Upper lobe of left lung (tissue), 6 donors: ENCODE data around the gene MCFD2. TPM values are rescaled to one million over a fixed set of nuclear protein-coding genes. Genes with fewer than 3 reads are reported as not detected.

Experiments
- ATAC-seq, 2 donors: fragments of 200-7000 bp; cut with Tn5 transposase; one replicate each; pipeline ENCODE4 v1.9.1; 2022; ENCODE audit warnings: mild to moderate bottlenecking in 2 of 2, moderate library complexity in 2 of 2; ENCODE audit not compliant: low FRiP score in 2 of 2
- DNase-seq, 2 donors: peaks; one replicate each; pipeline ENCODE4 v3.0.0-alpha.2; 2019 to 2020
- H3K27ac ChIP-seq, 4 donors: fragments of 200-600 bp; sonication (generic); one replicate each; pipeline ENCODE4 v1.5.1; 2016 to 2019
- H3K27me3 ChIP-seq, 4 donors: fragments of 200-600 bp; sonication (generic); one replicate each; pipeline ENCODE4 v1.5.1; 2017 to 2019
- H3K36me3 ChIP-seq, 4 donors: fragments of 200-600 bp; sonication (generic); one replicate each; pipeline ENCODE4 v1.5.1; 2016 to 2019
- H3K4me1 ChIP-seq, 4 donors: fragments of 200-600 bp; sonication (generic); one replicate each; pipeline ENCODE4 v1.5.1; 2018 to 2019
- H3K4me3 ChIP-seq, 4 donors: fragments of 200-600 bp; sonication (generic); one replicate each; pipeline ENCODE4 v1.5.1; 2017 to 2019; ENCODE audit warnings: mild to moderate bottlenecking in 2 of 4, moderate library complexity in 1 of 4
- H3K9me3 ChIP-seq, 4 donors: fragments of 200-600 bp; sonication (generic); one replicate each; pipeline ENCODE4 v1.5.1; 2018 to 2019
- EP300 ChIP-seq, 4 donors: sonication (generic); formaldehyde crosslinking; IDR thresholded peaks; one replicate each; pipeline ENCODE4 v1.5.1; 2017; ENCODE audit warnings: antibody characterized with exemption in 4 of 4, control low read depth in 2 of 4
- POLR2A ChIP-seq, 4 donors: fragments of 450-650 bp; IDR thresholded peaks; one replicate each; pipeline ENCODE4 v1.5.1; 2016 to 2017; ENCODE audit warnings: antibody characterized with exemption in 4 of 4, mild to moderate bottlenecking in 2 of 4
- POLR2AphosphoS5 ChIP-seq, 2 donors: sonication (generic); formaldehyde crosslinking; IDR thresholded peaks; one replicate each; pipeline ENCODE4 v1.5.1; 2017; ENCODE audit warnings: antibody characterized with exemption in 2 of 2
- WGBS, 2 donors: methylation state at CpG; one replicate each; pipeline ENCODE4 v1.1.5; 2017 to 2018; 5-methylcytosine and 5-hydroxymethylcytosine counted together
- total RNA-seq, 6 donors: library from RNA; depleted of rRNA in 4 of 6; stranded (reverse); fragments of >200 nt in 4 of 6; gene quantifications; one replicate each; pipeline versions ENCODE4 v1.1.0 to v1.2.1, GENCODE V29; 2016 to 2021
- TF ChIP-seq, protein P1 (sequence below), 6 experiments: fragments of 450-650 bp in 4 of 6; fragments of 200-600 bp in 2 of 6; sonication (generic) in 2 of 6; IDR thresholded peaks; one replicate each; pipeline ENCODE4 v1.5.1; 2016 to 2019; ENCODE audit warnings: antibody characterized with exemption in 6 of 6
- donor health status: DM: no; HTN: no; CAD: no; lungs with moderate emphysema.
- donor health status: DM: no; HTN: yes; CAD: no; lungs with severe emphysema.

MCFD2 gene
- total RNA-seq, 6 donors from 2014 or later, result 16.8 to 102 (median 77.5) TPM

DNA sequence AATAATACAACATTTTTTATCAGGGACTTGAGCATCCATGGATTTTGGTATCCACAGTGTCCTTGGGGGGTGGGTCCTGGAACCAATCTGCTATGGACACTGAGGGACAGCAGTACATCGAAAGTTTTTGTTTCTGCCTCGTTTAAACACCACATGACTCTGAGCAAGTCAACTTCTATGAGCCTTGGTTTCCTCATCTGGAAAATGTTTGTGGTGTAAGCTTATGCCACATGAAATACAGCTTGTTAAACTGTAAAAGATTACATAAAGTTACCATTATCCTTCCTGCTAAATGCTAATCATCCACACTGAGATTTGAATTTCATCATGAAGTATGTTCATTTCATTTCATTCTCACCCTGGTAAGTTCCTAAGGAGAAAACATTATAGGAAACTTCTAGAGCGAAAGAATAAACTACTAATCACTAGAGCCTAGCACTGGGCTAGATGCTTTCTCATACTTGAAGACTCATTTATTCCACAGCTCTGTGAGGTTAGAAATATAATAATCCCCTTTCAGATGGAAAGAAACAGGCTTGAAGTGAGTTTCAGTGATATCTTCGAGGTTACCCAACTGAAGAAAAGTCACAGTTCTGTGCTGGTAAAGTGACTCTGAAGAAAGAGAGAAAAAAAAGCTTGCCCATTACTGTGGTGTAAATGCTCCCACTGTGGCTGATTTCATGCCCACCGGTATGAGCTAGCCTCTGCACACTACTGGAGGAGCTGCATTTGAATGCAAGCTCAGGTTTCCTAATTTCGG is 29.2 kb downstream of the MCFD2 start:
- 84 to 89% methylated on average over 6 of the region's 6 CpGs for WGBS, 2 donors
- ATAC-seq, result no peak
- no peaks in the 10 kb centered on the region for H3K9me3 ChIP-seq
- H3K4me3 ChIP-seq, result no peak overlapping the region
- H3K36me3 ChIP-seq, result no peaks in the 10 kb centered on the region
- H3K27me3 ChIP-seq, result no peaks in the 10 kb centered on the region
- no peak for DNase-seq
- no peak overlapping the region for H3K27ac ChIP-seq
- peaks cover 4 to 11% (median 6%) of the 10 kb centered on the region in 4 donors for H3K4me1 ChIP-seq
- no peak for TF ChIP-seq POLR2AphosphoS5 (IDR thresholded peaks at IDR 0.05)
- no peak for TF ChIP-seq POLR2A (IDR thresholded peaks at IDR 0.05)
- no peak for TF ChIP-seq EP300 (IDR thresholded peaks at IDR 0.05)
- TF ChIP-seq, protein P1, sequence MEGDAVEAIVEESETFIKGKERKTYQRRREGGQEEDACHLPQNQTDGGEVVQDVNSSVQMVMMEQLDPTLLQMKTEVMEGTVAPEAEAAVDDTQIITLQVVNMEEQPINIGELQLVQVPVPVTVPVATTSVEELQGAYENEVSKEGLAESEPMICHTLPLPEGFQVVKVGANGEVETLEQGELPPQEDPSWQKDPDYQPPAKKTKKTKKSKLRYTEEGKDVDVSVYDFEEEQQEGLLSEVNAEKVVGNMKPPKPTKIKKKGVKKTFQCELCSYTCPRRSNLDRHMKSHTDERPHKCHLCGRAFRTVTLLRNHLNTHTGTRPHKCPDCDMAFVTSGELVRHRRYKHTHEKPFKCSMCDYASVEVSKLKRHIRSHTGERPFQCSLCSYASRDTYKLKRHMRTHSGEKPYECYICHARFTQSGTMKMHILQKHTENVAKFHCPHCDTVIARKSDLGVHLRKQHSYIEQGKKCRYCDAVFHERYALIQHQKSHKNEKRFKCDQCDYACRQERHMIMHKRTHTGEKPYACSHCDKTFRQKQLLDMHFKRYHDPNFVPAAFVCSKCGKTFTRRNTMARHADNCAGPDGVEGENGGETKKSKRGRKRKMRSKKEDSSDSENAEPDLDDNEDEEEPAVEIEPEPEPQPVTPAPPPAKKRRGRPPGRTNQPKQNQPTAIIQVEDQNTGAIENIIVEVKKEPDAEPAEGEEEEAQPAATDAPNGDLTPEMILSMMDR (IDR thresholded peaks at IDR 0.05), result no peak

DNA sequence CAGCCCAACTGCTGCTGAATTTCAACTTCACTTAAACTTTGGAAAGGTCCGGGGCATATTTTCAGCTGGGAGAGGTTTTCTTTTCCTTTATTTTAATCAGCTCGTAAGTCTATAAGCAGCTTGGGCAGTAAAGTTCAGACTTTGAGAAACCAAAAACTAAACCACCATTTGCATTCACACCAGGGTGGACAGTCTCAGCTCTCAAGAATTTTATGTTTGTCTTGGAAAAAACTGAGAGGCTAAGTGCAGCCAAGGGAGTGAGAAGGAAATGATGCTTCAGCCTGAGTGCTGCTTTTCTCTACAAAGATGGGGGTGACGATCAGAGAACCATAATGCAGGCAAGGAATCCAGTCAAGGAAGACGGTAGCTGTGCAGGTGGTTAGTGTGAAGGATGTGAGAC is 30.2 kb downstream of the MCFD2 start:
- Histone ChIP-seq H3K27ac (no peak overlapping the region), H3K36me3 (no peaks in the 10 kb centered on the region), H3K4me3 (no peak overlapping the region), H3K4me1 (peaks cover 6 to 15% (median 10%) of the 10 kb centered on the region in 4 donors), H3K9me3 (no peaks in the 10 kb centered on the region), H3K27me3 (no peaks in the 10 kb centered on the region)
- DNase-seq (no peak), ATAC-seq (no peak)
- WGBS, 2 donors, result 75 to 78% methylated on average over 4 of the region's 4 CpGs
- TF ChIP-seq POLR2AphosphoS5 (IDR thresholded peaks at IDR 0.05) (no peak), POLR2A (IDR thresholded peaks at IDR 0.05) (no peak), EP300 (IDR thresholded peaks at IDR 0.05) (no peak)
- TF ChIP-seq, protein P1 (IDR thresholded peaks at IDR 0.05), result no peak

DNA sequence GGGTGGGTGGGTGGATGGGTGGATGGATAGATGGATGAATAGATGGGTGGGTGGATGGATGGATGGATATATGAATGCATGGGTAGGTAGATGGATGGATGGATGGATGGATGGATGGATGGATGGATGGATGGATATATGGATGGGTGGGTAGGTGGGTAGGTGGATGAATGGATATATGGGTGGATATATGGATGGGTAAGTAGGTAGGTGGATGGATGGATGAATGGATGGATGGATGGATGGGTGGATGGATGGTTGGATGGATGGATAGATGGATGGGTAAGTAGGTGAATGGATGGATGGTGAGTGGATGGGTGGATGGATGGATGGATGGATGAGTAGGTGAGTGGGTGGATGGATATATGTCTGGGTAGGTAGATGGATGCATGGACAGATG is 36.1 kb downstream of the MCFD2 start:
- H3K27me3 ChIP-seq, result no peaks in the 10 kb centered on the region
- H3K4me1 ChIP-seq, result peaks cover 6 to 25% (median 19%) of the 10 kb centered on the region in 4 donors
- peak overlapping the region in 2 of 4 donors; percentile 14 for H3K27ac ChIP-seq
- no peaks in the 10 kb centered on the region for H3K9me3 ChIP-seq
- DNase-seq (no peak), ATAC-seq (no peak)
- H3K4me3 ChIP-seq, result no peak overlapping the region
- H3K36me3 ChIP-seq, result no peaks in the 10 kb centered on the region
- TF ChIP-seq POLR2AphosphoS5 (IDR thresholded peaks at IDR 0.05) (no peak), EP300 (IDR thresholded peaks at IDR 0.05) (no peak), POLR2A (IDR thresholded peaks at IDR 0.05) (no peak)
- TF ChIP-seq, protein P1 (IDR thresholded peaks at IDR 0.05), result no peak

DNA sequence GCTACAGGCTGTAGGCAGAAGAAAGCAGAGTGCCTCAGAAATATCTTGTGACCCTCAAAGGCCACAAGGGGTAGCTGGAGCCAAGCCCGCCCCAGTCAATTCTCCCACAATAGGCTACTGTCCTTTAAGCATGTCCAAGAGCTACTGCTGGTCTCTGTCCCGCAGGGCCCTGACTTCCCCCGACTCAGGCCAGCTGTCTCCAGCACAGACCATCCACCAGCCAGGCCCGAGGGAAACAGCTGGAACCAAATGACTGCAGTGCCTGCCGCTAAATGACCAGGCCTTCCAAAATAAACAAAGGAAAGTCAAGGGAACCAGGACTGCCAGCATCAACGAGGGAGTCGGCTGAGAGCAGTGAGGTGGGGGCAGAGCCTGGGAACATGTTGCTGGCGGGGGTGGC is 36.7 kb downstream of the MCFD2 start:
- TF ChIP-seq EP300 (IDR thresholded peaks at IDR 0.05) (peak in 1 of 4 donors; percentile 9), POLR2AphosphoS5 (IDR thresholded peaks at IDR 0.05) (peak in 1 of 2 donors; percentile 71), POLR2A (IDR thresholded peaks at IDR 0.05) (no peak)
- TF ChIP-seq, protein P1 (IDR thresholded peaks at IDR 0.05), result peak in 1 of 6 experiments; percentile 9
- WGBS, 2 donors, result 55 to 74% methylated on average over 6 to 8 of the region's 8 CpGs
- H3K36me3 ChIP-seq, result no peaks in the 10 kb centered on the region
- peak overlapping the region in 2 of 4 donors; percentile 14 for H3K27ac ChIP-seq
- peak in 1 of 2 donors; percentile 22 for DNase-seq
- no peaks in the 10 kb centered on the region for H3K9me3 ChIP-seq
- peaks cover 9 to 28% (median 24%) of the 10 kb centered on the region in 4 donors for H3K4me1 ChIP-seq
- no peaks in the 10 kb centered on the region for H3K27me3 ChIP-seq
- ATAC-seq, result peak in 1 of 2 donors; percentile 42
- H3K4me3 ChIP-seq, result no peak overlapping the region
